Measurements from ENCODE around the gene SLC17A8.
"Not testable (repeated sequence)": the region's sequence is repeated elsewhere in the genome, so short reads cannot be mapped to it uniquely, and the experiment has no call there.

SLC17A8 gene

GRCh38 chr12:100372853-100373640 lies 16.2 kb downstream of the SLC17A8 start:
- DNase-seq, result no peak

GRCh38 chr12:100375038-100375735 lies 18.3 kb downstream of the SLC17A8 start:
- peak; percentile 7 for DNase-seq

GRCh38 chr12:100376161-100376560 lies 19.3 kb downstream of the SLC17A8 start:
- no peak for DNase-seq

GRCh38 chr12:100381379-100381778 lies 24.5 kb downstream of the SLC17A8 start:
- DNase-seq, result no peak

GRCh38 chr12:100382338-100382737 lies 25.5 kb downstream of the SLC17A8 start:
- DNase-seq, result no peak

GRCh38 chr12:100383586-100384558 lies 27.0 kb downstream of the SLC17A8 start:
- DNase-seq, result no peak

- no peak for DNase-seq
Observed at GRCh38 chr12:100384559-100384935, 27.7 kb downstream of the SLC17A8 start.

- no peak for DNase-seq
Observed at GRCh38 chr12:100388382-100388781, 31.5 kb downstream of the SLC17A8 start.

- peak; percentile 6 for DNase-seq
Observed at GRCh38 chr12:100391856-100392255, 35.0 kb downstream of the SLC17A8 start.

GRCh38 chr12:100393200-100393599 lies 36.3 kb downstream of the SLC17A8 start:
- DNase-seq, result no peak

- no peak for DNase-seq
Observed at GRCh38 chr12:100395811-100396210, 38.9 kb downstream of the SLC17A8 start.

- no peak for DNase-seq
Observed at GRCh38 chr12:100398307-100398706, 41.4 kb downstream of the SLC17A8 start.

GRCh38 chr12:100399095-100399494 lies 42.2 kb downstream of the SLC17A8 start:
- DNase-seq, result no peak

GRCh38 chr12:100401660-100402059 lies 44.8 kb downstream of the SLC17A8 start:
- no peak for DNase-seq

GRCh38 chr12:100402763-100403162 lies 45.9 kb downstream of the SLC17A8 start:
- DNase-seq, result peak; percentile 61

GRCh38 chr12:100403446-100403845 lies 46.6 kb downstream of the SLC17A8 start:
- DNase-seq, result no peak

- peak; percentile 75 for DNase-seq
Observed at GRCh38 chr12:100404769-100405407, 48.0 kb downstream of the SLC17A8 start.

- no peak for DNase-seq
Observed at GRCh38 chr12:100413001-100413400, 56.1 kb downstream of the SLC17A8 start.

- no peak for DNase-seq
Observed at GRCh38 chr12:100414739-100415138, 57.9 kb downstream of the SLC17A8 start.

GRCh38 chr12:100422646-100423045 lies 65.8 kb downstream of the SLC17A8 start:
- no peak for DNase-seq

GRCh38 chr12:100426145-100426544 lies 69.3 kb downstream of the SLC17A8 start:
- peak; percentile 57 for DNase-seq

GRCh38 chr12:100427078-100427477 lies 70.2 kb downstream of the SLC17A8 start:
- no peak for DNase-seq

- DNase-seq, result not testable (repeated sequence)
Observed at GRCh38 chr12:100430251-100430650, 73.4 kb downstream of the SLC17A8 start.

Data from NCI-H82 (cell line).